Smooth muscle cell (in vitro differentiated cells): Measurements from ENCODE around the gene CIB2. TPM values are rescaled to one million over a fixed set of nuclear protein-coding genes. Genes with fewer than 3 reads are reported as not detected.

Source experiments
- DNase-seq: peaks from one replicate; lab custom pipeline; 2025; ENCODE audit not compliant: unreplicated experiment; lab: John Stamatoyannopoulos, UW
- H2AFZ ChIP-seq: fragments of 200-600 bp; sonication (generic); 2 replicates; pipeline ENCODE4 v1.6.0; 2016; ENCODE audit warnings: antibody characterized with exemption, low read depth, mild to moderate bottlenecking
- H3F3A ChIP-seq: fragments of 200-600 bp; sonication (generic); 2 replicates; pipeline ENCODE4 v1.6.0; 2017; ENCODE audit warnings: antibody characterized with exemption, low read depth
- H3K27ac ChIP-seq: fragments of 200-600 bp; sonication (generic); 2 replicates; pipeline ENCODE4 v1.5.1; 2016; ENCODE audit warnings: low read depth, mild to moderate bottlenecking
- H3K27me3 ChIP-seq: fragments of 200-600 bp; sonication (generic); 2 replicates; pipeline ENCODE4 v1.6.1; 2016; ENCODE audit warnings: low read depth, mild to moderate bottlenecking
- H3K36me3 ChIP-seq: fragments of 200-600 bp; sonication (generic); 2 replicates; pipeline ENCODE4 v1.5.1; 2016; ENCODE audit warnings: low read depth
- H3K4me1 ChIP-seq: fragments of 200-600 bp; sonication (generic); 2 replicates; pipeline ENCODE4 v1.5.1; 2016; ENCODE audit warnings: low read depth
- H3K4me2 ChIP-seq: fragments of 200-600 bp; sonication (generic); 2 replicates; pipeline ENCODE4 v1.6.0; 2016; ENCODE audit warnings: mild to moderate bottlenecking
- H3K4me3 ChIP-seq: fragments of 200-600 bp; sonication (generic); 2 replicates; pipeline ENCODE4 v1.5.1; 2016; ENCODE audit warnings: mild to moderate bottlenecking
- H3K79me2 ChIP-seq: fragments of 200-600 bp; sonication (generic); 2 replicates; pipeline ENCODE4 v1.6.0; 2016; ENCODE audit warnings: low read depth, mild to moderate bottlenecking
- H3K9ac ChIP-seq: fragments of 200-600 bp; sonication (generic); 2 replicates; pipeline ENCODE4 v1.6.0; 2016; ENCODE audit warnings: low read depth
- H3K9me3 ChIP-seq: fragments of 200-600 bp; sonication (generic); replicated peaks from 2 replicates; pipeline ENCODE4 v1.5.1; 2016; ENCODE audit warnings: low read depth
- H4K20me1 ChIP-seq: fragments of 200-600 bp; sonication (generic); 2 replicates; pipeline ENCODE4 v1.6.0; 2016; ENCODE audit warnings: low read depth
- CTCF ChIP-seq: fragments of 200-600 bp; sonication (generic); IDR thresholded peaks from 2 replicates; pipeline ENCODE4 v1.5.1; 2017; ENCODE audit warnings: borderline replicate concordance, mild to moderate bottlenecking, antibody characterized with exemption; ENCODE audit not compliant: insufficient read depth, poor library complexity, severe bottlenecking
- WGBS: methylation state at CpG from one replicate; pipeline ENCODE4 v1.1.7; 2016; ENCODE audit warnings: low lambda C conversion rate; 5-methylcytosine and 5-hydroxymethylcytosine counted together
- polyA plus RNA-seq: library from polyadenylated mRNA; unstranded; fragments of >200 nt; fragmentation: Nextera tagmentation; extraction: Ambion mirVana; gene quantifications from 2 replicates; pipeline ENCODE4 v1.2.1, GENCODE V29; 2016
- total RNA-seq: library from RNA; depleted of rRNA; stranded (reverse); fragments of >200 nt; gene quantifications from 2 replicates; pipeline ENCODE4 v1.2.3, GENCODE V29; 2014

The CIB2 gene
- total and polyA plus RNA-seq, 2 experiments from 2014 or later = 20.9 to 21.7 TPM

- Histone ChIP-seq H2AFZ (no peak overlapping the region), H3K27me3 (no peaks in the 10 kb centered on the region), H3K4me2 (peak overlapping the region; percentile 18), H3K4me3 (no peak overlapping the region), H3K9me3 (no peaks in the 10 kb centered on the region), H3K4me1 (no peaks in the 10 kb centered on the region), H3K36me3 (no peaks in the 10 kb centered on the region), H4K20me1 (peaks cover 4% of the 10 kb centered on the region), H3K27ac (no peak overlapping the region), H3K9ac (no peak overlapping the region), H3F3A (no peaks in the 10 kb centered on the region), H3K79me2 (no peaks in the 10 kb centered on the region)
- no peak for TF ChIP-seq CTCF
- no peak for DNase-seq
- WGBS = 6% methylated on average over 5 of the region's 5 CpGs
Measured at GRCh38 chr15:78093242-78094020, 37.8 kb downstream of the CIB2 start.

- Histone ChIP-seq H3K9ac (no peak within 1 kb of the TSS), H3K9me3 (no peaks in the 10 kb centered on the region)
Measured at GRCh38 chr15:78092261-78093041, 38.8 kb downstream of the CIB2 start, which contains the start of gene SH2D7. SH2D7 (plus strand) TSS chr15:78092561; CDS start chr15:78092585, 24 bp downstream.

GRCh38 chr15:78090422-78091063 is 40.7 kb downstream of the CIB2 start:
- Histone ChIP-seq H3K27me3 (no peaks in the 10 kb centered on the region), H4K20me1 (peaks cover 4% of the 10 kb centered on the region), H3K9me3 (no peaks in the 10 kb centered on the region), H3K9ac (no peak overlapping the region), H2AFZ (no peak overlapping the region), H3K27ac (no peak overlapping the region), H3K36me3 (no peaks in the 10 kb centered on the region), H3K4me2 (no peak overlapping the region), H3K4me1 (no peaks in the 10 kb centered on the region), H3K79me2 (no peaks in the 10 kb centered on the region), H3K4me3 (no peak overlapping the region), H3F3A (no peaks in the 10 kb centered on the region)
- DNase-seq = no peak
- WGBS = 95% methylated on average over 3 of the region's 3 CpGs
- TF ChIP-seq CTCF = no peak

More at GRCh38 chr15:78092261-78093041, 38.8 kb downstream of the CIB2 start, which contains the start of gene SH2D7:
- DNase-seq = no peak
- no peaks in the 10 kb centered on the region for H3F3A ChIP-seq
- H2AFZ ChIP-seq = no peak within 1 kb of the TSS
- TF ChIP-seq CTCF = no peak
- H3K4me3 ChIP-seq = no peak within 1 kb of the TSS
- WGBS = 81% methylated on average over 11 of the region's 11 CpGs
- H3K27ac ChIP-seq = no peak within 1 kb of the TSS
- H3K79me2 ChIP-seq = no peaks in the 10 kb centered on the region
- no peaks in the 10 kb centered on the region for H3K36me3 ChIP-seq
- peaks cover 4% of the 10 kb centered on the region for H4K20me1 ChIP-seq
- H3K4me1 ChIP-seq = no peaks in the 10 kb centered on the region
- H3K4me2 ChIP-seq = no peak within 1 kb of the TSS
- no peaks in the 10 kb centered on the region for H3K27me3 ChIP-seq
